Breast epithelium (tissue), 4 donors: Measurements from ENCODE around the gene ZNF865. TPM values are rescaled to one million over a fixed set of nuclear protein-coding genes. Genes with fewer than 3 reads are reported as not detected.
"Not testable (repeated sequence)": the region's sequence is repeated elsewhere in the genome, so short reads cannot be mapped to it uniquely, and the experiment has no call there.

Source experiments
- DNase-seq, 2 donors: peaks; one replicate each; pipeline ENCODE4 v3.0.0-alpha.2; 2019; ENCODE audit warnings: low spot score in 2 of 2
- H3K27ac ChIP-seq, 2 donors: fragments of 200-600 bp; sonication (generic) in 1 of 2; one replicate each; pipeline ENCODE4 v1.5.1; 2016 to 2019; ENCODE audit warnings: mild to moderate bottlenecking in 1 of 2
- H3K27me3 ChIP-seq, 2 donors: fragments of 200-600 bp; sonication (generic) in 1 of 2; one replicate each; pipeline versions ENCODE4 v1.5.1 to v1.6.0; 2017 to 2019; ENCODE audit warnings: control low read depth in 1 of 2, mild to moderate bottlenecking in 1 of 2
- H3K36me3 ChIP-seq: fragments of 200-600 bp; one replicate; pipeline ENCODE4 v1.5.1; 2019
- H3K4me1 ChIP-seq, 2 donors: fragments of 200-600 bp; sonication (generic); one replicate each; pipeline ENCODE4 v1.5.1; 2016 to 2019; ENCODE audit warnings: control low read depth in 1 of 2
- H3K4me3 ChIP-seq, 3 donors: fragments of 200-600 bp; sonication (generic); 1 replicate in 2 of 3; 2 replicates in 1 of 3; pipeline ENCODE4 v1.5.1; 2016 to 2019; ENCODE audit warnings: mild to moderate bottlenecking in 3 of 3, moderate library complexity in 2 of 3
- H3K9me3 ChIP-seq, 2 donors: fragments of 200-600 bp; sonication (generic) in 1 of 2; one replicate each; pipeline ENCODE4 v1.5.1; 2016 to 2019; ENCODE audit warnings: control low read depth in 1 of 2
- CTCF ChIP-seq, 3 donors: fragments of 450-650 bp; IDR thresholded peaks; one replicate each; pipeline ENCODE4 v1.5.1; 2016 to 2017; ENCODE audit warnings: antibody characterized with exemption in 3 of 3, mild to moderate bottlenecking in 3 of 3, moderate library complexity in 3 of 3
- POLR2A ChIP-seq: fragments of 450-650 bp; IDR thresholded peaks from one replicate; pipeline ENCODE4 v1.6.1; 2016; ENCODE audit warnings: antibody characterized with exemption, mild to moderate bottlenecking, moderate library complexity
- POLR2AphosphoS5 ChIP-seq, 3 donors: sonication (generic); formaldehyde crosslinking; IDR thresholded peaks; one replicate each; pipeline ENCODE4 v1.6.1; 2017; ENCODE audit warnings: antibody characterized with exemption in 3 of 3
- intact Hi-C: fragments of 100-400 bp; cut with DNase I; formaldehyde crosslinking; loops from one replicate; pipeline ENCODE4 v1.15.1; 2023; ENCODE audit warnings: low total_unique reads
- total RNA-seq, 3 donors: library from RNA; depleted of rRNA; stranded (reverse); fragments of >200 nt; gene quantifications; one replicate each; pipeline ENCODE4 v1.1.0, GENCODE V29; 2016

The ZNF865 gene
- total RNA-seq = 1 to 10 TPM; 3.2 to 5.0 (median 3.9) TPM

- Histone ChIP-seq H3K4me3 (peak within 1 kb of the TSS; percentile 88 to 91 (median 91)), H3K9me3 (no peaks in the 10 kb centered on the region), H3K36me3 (no peaks in the 10 kb centered on the region), H3K27me3 (no peaks in the 10 kb centered on the region), H3K27ac (peak within 1 kb of the TSS; percentile 93 to 98), H3K4me1 (peaks cover 0 to 6% of the 10 kb centered on the region in 2 donors)
- peak; percentile 57 to 72 for DNase-seq
- TF ChIP-seq POLR2AphosphoS5 (IDR thresholded peaks at IDR 0.05) (no peak), CTCF (IDR thresholded peaks at IDR 0.05) (peak in 2 of 3 donors; percentile 58 to 59)
- intact Hi-C loops = no loop called here
Observed at GRCh38 chr19:55605637-55606470, at the start of gene ZNF865. ZNF865 (plus strand) TSS chr19:55605647; CDS start chr19:55613619, 7,972 bp downstream.

- no peak for TF ChIP-seq CTCF (IDR thresholded peaks at IDR 0.05)
- TF ChIP-seq POLR2A = no peak
- no peak for TF ChIP-seq POLR2AphosphoS5 (IDR thresholded peaks at IDR 0.05)
- intact Hi-C loops = no loop called here
- H3K27me3 ChIP-seq = peaks cover 0 to 4% of the 10 kb centered on the region in 2 donors
- no peaks in the 10 kb centered on the region for H3K9me3 ChIP-seq
- no peak overlapping the region for H3K27ac ChIP-seq
- no peaks in the 10 kb centered on the region for H3K4me1 ChIP-seq
- DNase-seq = no peak
- H3K4me3 ChIP-seq = no peak overlapping the region
- no peaks in the 10 kb centered on the region for H3K36me3 ChIP-seq
Observed at GRCh38 chr19:55559684-55560083, 45.8 kb upstream of the ZNF865 start.

- Histone ChIP-seq H3K4me3 (no peak overlapping the region), H3K27ac (no peak overlapping the region), H3K27me3 (peaks cover 0 to 4% of the 10 kb centered on the region in 2 donors), H3K9me3 (no peaks in the 10 kb centered on the region), H3K4me1 (no peaks in the 10 kb centered on the region), H3K36me3 (no peaks in the 10 kb centered on the region)
- TF ChIP-seq POLR2A (no peak), POLR2AphosphoS5 (IDR thresholded peaks at IDR 0.05) (no peak), CTCF (IDR thresholded peaks at IDR 0.05) (no peak)
- intact Hi-C loops = no loop called here
- no peak for DNase-seq
Observed at GRCh38 chr19:55563261-55563690, 42.2 kb upstream of the ZNF865 start.

GRCh38 chr19:55566823-55567222 is 38.6 kb upstream of the ZNF865 start:
- Histone ChIP-seq H3K27ac (no peak overlapping the region), H3K9me3 (no peaks in the 10 kb centered on the region), H3K36me3 (no peaks in the 10 kb centered on the region), H3K4me1 (no peaks in the 10 kb centered on the region), H3K4me3 (no peak overlapping the region), H3K27me3 (peaks cover 0 to 4% of the 10 kb centered on the region in 2 donors)
- TF ChIP-seq POLR2AphosphoS5 (IDR thresholded peaks at IDR 0.05) = no peak
- TF ChIP-seq CTCF (IDR thresholded peaks at IDR 0.05) = no peak
- no peak for TF ChIP-seq POLR2A
- DNase-seq = no peak
- intact Hi-C loops = no loop called here

- Histone ChIP-seq H3K4me3 (no peak overlapping the region), H3K4me1 (no peaks in the 10 kb centered on the region), H3K27ac (no peak overlapping the region), H3K36me3 (no peaks in the 10 kb centered on the region), H3K9me3 (no peaks in the 10 kb centered on the region), H3K27me3 (peaks cover 0 to 4% of the 10 kb centered on the region in 2 donors)
- TF ChIP-seq CTCF (IDR thresholded peaks at IDR 0.05) = no peak
- no peak for TF ChIP-seq POLR2A
- TF ChIP-seq POLR2AphosphoS5 (IDR thresholded peaks at IDR 0.05) = no peak
- no peak for DNase-seq
- intact Hi-C loops = no loop called here
Observed at GRCh38 chr19:55567708-55568328, 37.6 kb upstream of the ZNF865 start.

GRCh38 chr19:55569477-55569876 is 36.0 kb upstream of the ZNF865 start:
- H3K27ac ChIP-seq, intact Hi-C loops, H3K36me3 ChIP-seq, H3K9me3 ChIP-seq, H3K4me3 ChIP-seq, H3K4me1 ChIP-seq, DNase-seq, H3K27me3 ChIP-seq: not testable (repeated sequence)

- H3K4me1 ChIP-seq, H3K9me3 ChIP-seq, H3K4me3 ChIP-seq, H3K27ac ChIP-seq, intact Hi-C loops, DNase-seq, H3K27me3 ChIP-seq: not testable (repeated sequence)
- peaks cover 13% of the 10 kb centered on the region for H3K36me3 ChIP-seq
Observed at GRCh38 chr19:55573929-55574328, 31.5 kb upstream of the ZNF865 start.
